Measurements from ENCODE around the gene SURF4.
"Not testable (repeated sequence)": the region's sequence is repeated elsewhere in the genome, so short reads cannot be mapped to it uniquely, and the experiment has no call there.

The SURF4 gene

DNA sequence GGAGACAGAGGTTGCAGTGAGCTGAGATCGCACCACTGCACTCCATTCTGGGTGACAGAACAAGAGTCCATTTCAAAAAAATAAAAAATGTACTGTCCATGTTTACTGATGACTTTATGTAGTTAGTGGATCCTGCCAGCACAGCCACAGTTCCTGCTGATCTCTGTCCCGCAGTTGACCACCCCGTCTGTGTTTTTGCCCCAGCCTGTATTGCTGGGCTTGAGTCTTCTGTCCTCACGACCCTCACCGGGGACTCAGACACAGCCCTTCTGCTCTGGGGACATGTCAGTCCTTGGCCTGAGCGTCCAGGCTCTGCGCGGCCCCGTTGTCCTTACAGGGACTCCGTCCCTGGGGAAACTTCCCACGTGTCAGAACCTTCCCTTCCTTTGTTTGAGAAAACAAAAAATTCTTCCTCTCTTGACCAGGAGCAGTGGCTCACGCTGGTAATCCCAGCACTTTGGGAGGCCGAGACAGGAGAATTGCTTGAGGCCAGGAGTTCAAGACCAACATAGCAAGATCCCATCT lies 54.4 kb downstream of the SURF4 start:
- no peaks in the 10 kb centered on the region for H3K9me3 ChIP-seq (ENCODE audit: control insufficient read depth, low read length)
- H3K27me3 ChIP-seq (ENCODE audit: control insufficient read depth, insufficient read depth, low read length) = no peaks in the 10 kb centered on the region
- H3K4me1 ChIP-seq (ENCODE audit: control insufficient read depth, insufficient read depth, low read length) = no peaks in the 10 kb centered on the region
- no peak overlapping the region for H3K9ac ChIP-seq (ENCODE audit: low read length)
- no peak overlapping the region for H3K4me3 ChIP-seq (ENCODE audit: low read length)
- H3K36me3 ChIP-seq (ENCODE audit: control insufficient read depth, insufficient read depth, low read length) = no peaks in the 10 kb centered on the region

DNA sequence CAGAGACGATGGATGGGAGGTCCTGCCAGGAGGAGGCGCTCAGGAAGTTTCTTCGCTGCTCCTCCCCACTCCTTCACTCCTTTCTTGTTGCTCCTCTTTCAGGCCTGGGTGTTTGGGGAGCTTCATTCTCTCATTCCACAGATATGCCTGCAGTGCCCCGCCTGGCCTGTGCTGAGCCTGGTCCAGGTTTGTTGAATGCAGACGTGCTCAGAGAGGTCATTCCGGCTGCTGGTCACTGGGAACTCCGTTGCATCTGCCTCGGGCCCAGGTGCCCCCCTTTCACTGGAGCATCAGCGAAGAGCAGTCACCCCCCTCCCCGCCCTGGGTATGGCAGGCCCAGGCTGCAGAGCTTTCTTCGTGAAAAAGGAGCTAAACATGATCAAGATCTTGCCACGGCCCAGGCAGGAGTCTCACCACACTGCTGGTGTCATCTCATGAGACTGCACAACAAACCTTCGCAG lies 55.4 kb downstream of the SURF4 start:
- no peak overlapping the region for H3K4me3 ChIP-seq (ENCODE audit: low read length)
- no peaks in the 10 kb centered on the region for H3K4me1 ChIP-seq (ENCODE audit: control insufficient read depth, insufficient read depth, low read length)
- no peaks in the 10 kb centered on the region for H3K27me3 ChIP-seq (ENCODE audit: control insufficient read depth, insufficient read depth, low read length)
- no peaks in the 10 kb centered on the region for H3K9me3 ChIP-seq (ENCODE audit: control insufficient read depth, low read length)
- no peak overlapping the region for H3K9ac ChIP-seq (ENCODE audit: low read length)
- no peaks in the 10 kb centered on the region for H3K36me3 ChIP-seq (ENCODE audit: control insufficient read depth, insufficient read depth, low read length)

GRCh38 chr9:133317551-133317950 lies 58.3 kb downstream of the SURF4 start:
- not testable (repeated sequence) for H3K27me3 ChIP-seq (ENCODE audit: control insufficient read depth, insufficient read depth, low read length); H3K9me3 ChIP-seq (ENCODE audit: control insufficient read depth, low read length); H3K4me3 ChIP-seq (ENCODE audit: low read length); H3K4me1 ChIP-seq (ENCODE audit: control insufficient read depth, insufficient read depth, low read length); H3K36me3 ChIP-seq (ENCODE audit: control insufficient read depth, insufficient read depth, low read length); H3K9ac ChIP-seq (ENCODE audit: low read length)

DNA sequence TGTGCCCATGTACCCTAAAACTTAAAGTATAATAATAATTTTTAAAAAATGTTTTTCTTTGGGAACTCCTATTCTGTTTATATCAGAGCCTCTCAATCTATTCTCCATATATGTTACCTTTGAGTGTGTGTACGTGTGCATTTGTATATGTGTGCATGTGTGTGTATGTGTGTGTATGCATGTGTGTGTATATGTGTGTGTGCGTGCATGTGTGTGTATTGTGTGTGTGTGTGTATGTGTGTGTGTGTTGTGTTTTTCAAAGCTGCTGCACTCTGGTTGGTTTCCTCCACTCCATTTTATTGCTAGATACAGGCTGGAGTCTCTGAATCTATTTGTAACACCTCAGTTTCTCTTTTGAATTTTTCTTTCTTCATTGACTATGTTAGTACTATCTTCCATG lies 59.9 kb downstream of the SURF4 start:
- no peaks in the 10 kb centered on the region for H3K4me1 ChIP-seq (ENCODE audit: control insufficient read depth, insufficient read depth, low read length)
- no peaks in the 10 kb centered on the region for H3K9me3 ChIP-seq (ENCODE audit: control insufficient read depth, low read length)
- H3K9ac ChIP-seq (ENCODE audit: low read length) = no peak overlapping the region
- no peaks in the 10 kb centered on the region for H3K27me3 ChIP-seq (ENCODE audit: control insufficient read depth, insufficient read depth, low read length)
- no peak overlapping the region for H3K4me3 ChIP-seq (ENCODE audit: low read length)
- H3K36me3 ChIP-seq (ENCODE audit: control insufficient read depth, insufficient read depth, low read length) = no peaks in the 10 kb centered on the region
